Spinal cord (tissue), 10 donors: ENCODE results near the gene NQO1. TPM values are rescaled to one million over a fixed set of nuclear protein-coding genes. Genes with fewer than 3 reads are reported as not detected.

Experiments
- DNase-seq, 6 donors: peaks; one replicate each; pipeline versions ENCODE4 v3.0.0 to v3.0.0-alpha.2; 2013 to 2015; ENCODE audit warnings: low spot score in 6 of 6, low read depth in 4 of 6
- H3K27ac ChIP-seq: one replicate; pipeline ENCODE4 v1.5.1; 2013; ENCODE audit warnings: low read depth, low read length, control low read depth
- H3K27me3 ChIP-seq: one replicate; pipeline ENCODE4 v1.6.1; 2013; ENCODE audit warnings: low read length; ENCODE audit not compliant: control insufficient read depth, insufficient read depth
- H3K36me3 ChIP-seq: one replicate; pipeline ENCODE4 v1.6.1; 2013; ENCODE audit warnings: low read length; ENCODE audit not compliant: control insufficient read depth, insufficient read depth
- H3K4me1 ChIP-seq: one replicate; pipeline ENCODE4 v1.6.1; 2013; ENCODE audit warnings: low read length; ENCODE audit not compliant: control insufficient read depth, insufficient read depth
- H3K4me3 ChIP-seq: one replicate; pipeline ENCODE4 v1.5.1; 2013; ENCODE audit warnings: low read depth, low read length, control low read depth
- H3K9me3 ChIP-seq: one replicate; pipeline ENCODE4 v1.6.1; 2013; ENCODE audit warnings: low read length; ENCODE audit not compliant: control insufficient read depth, insufficient read depth
- WGBS: methylation state at CpG from one replicate; pipeline ENCODE4 v1.1.5; 2013; ENCODE audit warnings: missing lambda C conversion rate; ENCODE audit not compliant: insufficient coverage; 5-methylcytosine and 5-hydroxymethylcytosine counted together
- polyA plus RNA-seq, 2 donors: library from polyadenylated mRNA; unstranded; fragments of 120-200 nt; gene quantifications; one replicate each; pipeline ENCODE4 v1.2.1, GENCODE V29; 2013; ENCODE audit not compliant: insufficient read length in 2 of 2
- total RNA-seq, 2 donors: library from RNA; depleted of rRNA in 1 of 2; stranded (reverse); fragments of 120-200 nt in 1 of 2; fragments of >200 nt in 1 of 2; gene quantifications; one replicate each; pipeline versions ENCODE4 v1.2.3 to v1.2.4, GENCODE V29; 2013 to 2014
- donor health status: healthy.

Gene NQO1
- total and polyA plus RNA-seq, 4 donors, result 17.1 to 93.4 (median 21.7) TPM

GRCh38 chr16:69709456-69710084 is 16.8 kb downstream of the NQO1 start:
- DNase-seq, result peak; percentile 36 to 92 (median 43)
- Histone ChIP-seq H3K27me3 (no peaks in the 10 kb centered on the region), H3K9me3 (no peaks in the 10 kb centered on the region), H3K4me3 (no peak overlapping the region), H3K27ac (no peak overlapping the region), H3K36me3 (peaks cover 16% of the 10 kb centered on the region), H3K4me1 (no peaks in the 10 kb centered on the region)
- 30% methylated on average over 3 of the region's 5 CpGs for WGBS

- H3K9me3 ChIP-seq, result no peaks in the 10 kb centered on the region
- peaks cover 16% of the 10 kb centered on the region for H3K36me3 ChIP-seq
- H3K27ac ChIP-seq, result no peak overlapping the region
- 91% methylated on average over 9 of the region's 10 CpGs for WGBS
- H3K4me3 ChIP-seq, result no peak overlapping the region
- no peak for DNase-seq
- H3K27me3 ChIP-seq, result no peaks in the 10 kb centered on the region
- no peaks in the 10 kb centered on the region for H3K4me1 ChIP-seq
These were observed 18.3 kb downstream of the NQO1 start for GRCh38 chr16:69707920-69708683.

- H3K4me1 ChIP-seq, result no peaks in the 10 kb centered on the region
- DNase-seq, result no peak
- no peak overlapping the region for H3K4me3 ChIP-seq
- no CpG with 5 or more reads among the region's 2 CpGs for WGBS
- no peak overlapping the region for H3K27ac ChIP-seq
- H3K27me3 ChIP-seq, result no peaks in the 10 kb centered on the region
- H3K36me3 ChIP-seq, result peaks cover 6% of the 10 kb centered on the region
- no peaks in the 10 kb centered on the region for H3K9me3 ChIP-seq
These were observed 19.4 kb downstream of the NQO1 start for GRCh38 chr16:69706975-69707340.

- Histone ChIP-seq H3K27ac (no peak overlapping the region), H3K27me3 (no peaks in the 10 kb centered on the region), H3K36me3 (peaks cover 6% of the 10 kb centered on the region), H3K9me3 (no peaks in the 10 kb centered on the region), H3K4me3 (no peak overlapping the region), H3K4me1 (no peaks in the 10 kb centered on the region)
- DNase-seq, result no peak
- no CpG with 5 or more reads among the region's 1 CpG for WGBS
These were observed 19.9 kb downstream of the NQO1 start for GRCh38 chr16:69706256-69706974.

GRCh38 chr16:69703638-69704037 is 22.7 kb downstream of the NQO1 start:
- Histone ChIP-seq H3K4me1 (no peaks in the 10 kb centered on the region), H3K4me3 (no peak overlapping the region), H3K36me3 (peaks cover 10% of the 10 kb centered on the region), H3K27me3 (no peaks in the 10 kb centered on the region), H3K27ac (no peak overlapping the region), H3K9me3 (no peaks in the 10 kb centered on the region)
- no peak for DNase-seq
- no CpG with 5 or more reads among the region's 2 CpGs for whole genome bisulfite sequencing

- Histone ChIP-seq H3K36me3 (peaks cover 4% of the 10 kb centered on the region), H3K27ac (no peak overlapping the region), H3K4me1 (no peaks in the 10 kb centered on the region), H3K4me3 (no peak overlapping the region), H3K9me3 (no peaks in the 10 kb centered on the region), H3K27me3 (no peaks in the 10 kb centered on the region)
- DNase-seq, result no peak
- no CpG with 5 or more reads among the region's 2 CpGs for WGBS
These were observed 24.5 kb downstream of the NQO1 start for GRCh38 chr16:69701866-69702265.

GRCh38 chr16:69701452-69701851 is 24.9 kb downstream of the NQO1 start:
- H3K4me3 ChIP-seq, result no peak overlapping the region
- H3K9me3 ChIP-seq, result no peaks in the 10 kb centered on the region
- H3K4me1 ChIP-seq, result no peaks in the 10 kb centered on the region
- H3K27ac ChIP-seq, result no peak overlapping the region
- peaks cover 4% of the 10 kb centered on the region for H3K36me3 ChIP-seq
- DNase-seq, result peak in 1 of 6 donors; percentile 12
- no peaks in the 10 kb centered on the region for H3K27me3 ChIP-seq

- Histone ChIP-seq H3K4me1 (no peaks in the 10 kb centered on the region), H3K27ac (no peak overlapping the region), H3K36me3 (peaks cover 6% of the 10 kb centered on the region), H3K9me3 (no peaks in the 10 kb centered on the region), H3K27me3 (no peaks in the 10 kb centered on the region), H3K4me3 (no peak overlapping the region)
- DNase-seq, result no peak
- WGBS, result no CpG with 5 or more reads among the region's 1 CpG
These were observed 26.4 kb downstream of the NQO1 start for GRCh38 chr16:69699915-69700314.

- Histone ChIP-seq H3K36me3 (peaks cover 17% of the 10 kb centered on the region), H3K9me3 (no peaks in the 10 kb centered on the region), H3K4me3 (no peak overlapping the region), H3K4me1 (no peaks in the 10 kb centered on the region), H3K27me3 (no peaks in the 10 kb centered on the region), H3K27ac (no peak overlapping the region)
- 88% methylated on average over 2 of the region's 3 CpGs for WGBS
- no peak for DNase-seq
These were observed 28.0 kb downstream of the NQO1 start for GRCh38 chr16:69698404-69698803.
